ENCODE measurements around the gene TIMP3. TPM values are rescaled to one million over a fixed set of nuclear protein-coding genes. Genes with fewer than 3 reads are reported as not detected.

The TIMP3 gene
- polyA plus RNA-seq, 1 of the 3 experiments (the other 2 are of a cell fraction), result 26.1 TPM

- Histone ChIP-seq H3F3A (replicated peaks; ENCODE audit: insufficient read depth) (no peaks in the 10 kb centered on the region), H3K4me3 (ENCODE audit: low read depth in 2 of 2, low read length in 1 of 2) (no peak overlapping the region), H3K9me3 (no peaks in the 10 kb centered on the region), H3K4me1 (ENCODE audit: control insufficient read depth in 1 of 2, insufficient read depth in 2 of 2, low read depth in 1 of 2, low read length in 1 of 2) (no peaks in the 10 kb centered on the region), H3K9ac (no peak overlapping the region), H2AFZ (ENCODE audit: low read depth) (no peak overlapping the region), H3K79me2 (ENCODE audit: insufficient read depth) (no peaks in the 10 kb centered on the region), H3K27me3 (ENCODE audit: insufficient read depth) (no peaks in the 10 kb centered on the region), H3K27ac (ENCODE audit: low read depth in 2 of 2, low read length in 1 of 2) (no peak overlapping the region), H4K20me1 (ENCODE audit: insufficient read depth) (no peaks in the 10 kb centered on the region), H3K9me2 (no peaks in the 10 kb centered on the region), H3K4me2 (no peak overlapping the region), H3K36me3 (replicated peaks in 1 of 2; ENCODE audit: control insufficient read depth in 1 of 2, insufficient read depth in 2 of 2, low read length in 1 of 2) (no peaks in the 10 kb centered on the region)
- WGBS (ENCODE audit: low lambda C conversion rate), result 66% methylated on average over 12 of the region's 12 CpGs
- TF ChIP-seq, protein P1, sequence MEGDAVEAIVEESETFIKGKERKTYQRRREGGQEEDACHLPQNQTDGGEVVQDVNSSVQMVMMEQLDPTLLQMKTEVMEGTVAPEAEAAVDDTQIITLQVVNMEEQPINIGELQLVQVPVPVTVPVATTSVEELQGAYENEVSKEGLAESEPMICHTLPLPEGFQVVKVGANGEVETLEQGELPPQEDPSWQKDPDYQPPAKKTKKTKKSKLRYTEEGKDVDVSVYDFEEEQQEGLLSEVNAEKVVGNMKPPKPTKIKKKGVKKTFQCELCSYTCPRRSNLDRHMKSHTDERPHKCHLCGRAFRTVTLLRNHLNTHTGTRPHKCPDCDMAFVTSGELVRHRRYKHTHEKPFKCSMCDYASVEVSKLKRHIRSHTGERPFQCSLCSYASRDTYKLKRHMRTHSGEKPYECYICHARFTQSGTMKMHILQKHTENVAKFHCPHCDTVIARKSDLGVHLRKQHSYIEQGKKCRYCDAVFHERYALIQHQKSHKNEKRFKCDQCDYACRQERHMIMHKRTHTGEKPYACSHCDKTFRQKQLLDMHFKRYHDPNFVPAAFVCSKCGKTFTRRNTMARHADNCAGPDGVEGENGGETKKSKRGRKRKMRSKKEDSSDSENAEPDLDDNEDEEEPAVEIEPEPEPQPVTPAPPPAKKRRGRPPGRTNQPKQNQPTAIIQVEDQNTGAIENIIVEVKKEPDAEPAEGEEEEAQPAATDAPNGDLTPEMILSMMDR (IDR thresholded peaks at IDR 0.05), result no peak
- TF ChIP-seq YY1 (IDR thresholded peaks at IDR 0.05; ENCODE audit: low read depth) (no peak), NRF1 (IDR thresholded peaks at IDR 0.05; ENCODE audit: low read depth, low read length) (no peak), USF2 (IDR thresholded peaks at IDR 0.05; ENCODE audit: borderline replicate concordance, low read depth, low read length) (no peak), MXI1 (IDR thresholded peaks at IDR 0.05; ENCODE audit: low read depth, low read length) (no peak), RCOR1 (IDR thresholded peaks at IDR 0.05; ENCODE audit: low read length) (no peak), MEF2A (IDR thresholded peaks at IDR 0.05; ENCODE audit: borderline replicate concordance, low read depth) (no peak), EP300 (IDR thresholded peaks at IDR 0.05; ENCODE audit: borderline replicate concordance in 1 of 2, low read depth in 1 of 2, low read length in 1 of 2) (no peak), POLR2AphosphoS5 (IDR thresholded peaks at IDR 0.05; ENCODE audit: low read depth, low read length) (no peak), TCF12 (IDR thresholded peaks at IDR 0.05) (no peak), PBX3 (IDR thresholded peaks at IDR 0.05) (no peak), RXRA (IDR thresholded peaks at IDR 0.05; ENCODE audit: borderline replicate concordance, low read depth) (no peak), REST (IDR thresholded peaks at IDR 0.05; ENCODE audit: low read depth, low read length) (no peak), FOXJ3 (CRISPR knock-in tag; IDR thresholded peaks at IDR 0.05) (no peak), GATA2 (CRISPR knock-in tag; IDR thresholded peaks at IDR 0.05) (no peak), FOXM1 (IDR thresholded peaks at IDR 0.05; ENCODE audit: low read depth) (no peak), RAD21 (IDR thresholded peaks at IDR 0.05; ENCODE audit: low read length) (no peak)
- CTCF ChIA-PET, result interaction anchor here (1.2 to 1.6 kb wide), 2 partner anchors 32 to 221 kb away, joined by 3 to 4 read pairs; no protein-coding TSS in a partner anchor
- POLR2A ChIA-PET, result no interaction called here
- DNase-seq, result no peak
Observed at GRCh38 chr22:32765132-32765618, 36.3 kb upstream of the TIMP3 start.

Measured in SK-N-SH (cell line).